GM23338 (cell line): ENCODE results near the gene C1QTNF2. TPM values are rescaled to one million over a fixed set of nuclear protein-coding genes. Genes with fewer than 3 reads are reported as not detected.

Source experiments
- ATAC-seq: fragments of 200-7000 bp; cut with Tn5 transposase; 3 replicates; pipeline ENCODE4 v1.9.1; 2020
- DNase-seq: peaks from one replicate; pipeline ENCODE4 v3.0.0-alpha.2; 2015; ENCODE audit warnings: low spot score
- H2AFZ ChIP-seq: fragments of 200-600 bp; sonication (generic); 2 replicates; pipeline ENCODE4 v1.8.0; 2016; ENCODE audit warnings: antibody characterized with exemption, mild to moderate bottlenecking, moderate library complexity
- H3F3A ChIP-seq: fragments of 200-600 bp; sonication (generic); replicated peaks from 2 replicates; pipeline ENCODE4 v1.8.0; 2017; ENCODE audit warnings: antibody characterized with exemption, mixed run types, low read depth
- H3K27ac ChIP-seq: fragments of 200-600 bp; sonication (generic); 2 replicates; pipeline ENCODE4 v1.6.1; 2016; ENCODE audit warnings: low read depth
- H3K27me3 ChIP-seq: fragments of 200-600 bp; sonication (generic); 2 replicates; pipeline ENCODE4 v1.8.0; 2016; ENCODE audit warnings: mild to moderate bottlenecking, mixed run types, moderate library complexity; ENCODE audit not compliant: insufficient read depth
- H3K36me3 ChIP-seq: fragments of 200-600 bp; sonication (generic); 2 replicates; pipeline ENCODE4 v1.8.0; 2016; ENCODE audit warnings: mild to moderate bottlenecking; ENCODE audit not compliant: insufficient read depth
- H3K4me1 ChIP-seq: fragments of 200-600 bp; sonication (generic); 2 replicates; pipeline ENCODE4 v1.8.0; 2016; ENCODE audit warnings: mild to moderate bottlenecking, moderate library complexity; ENCODE audit not compliant: insufficient read depth
- H3K4me2 ChIP-seq: fragments of 200-600 bp; sonication (generic); 2 replicates; pipeline ENCODE4 v1.7.1; 2017; ENCODE audit warnings: mixed run types
- H3K4me3 ChIP-seq: fragments of 200-600 bp; sonication (generic); 2 replicates; pipeline ENCODE4 v1.6.1; 2016; ENCODE audit warnings: mixed run types
- H3K79me2 ChIP-seq: fragments of 200-600 bp; sonication (generic); replicated peaks from 2 replicates; pipeline ENCODE4 v1.8.0; 2017; ENCODE audit warnings: mild to moderate bottlenecking; ENCODE audit not compliant: insufficient read depth
- H3K9me2 ChIP-seq: fragments of 200-600 bp; sonication (generic); 2 replicates; pipeline ENCODE4 v1.8.0; 2017; ENCODE audit not compliant: insufficient read depth
- H4K20me1 ChIP-seq: fragments of 200-600 bp; sonication (generic); replicated peaks from 2 replicates; pipeline ENCODE4 v1.8.0; 2017; ENCODE audit warnings: mild to moderate bottlenecking; ENCODE audit not compliant: insufficient read depth
- H3K27ac Mint-ChIP-seq: 2 replicates; pipeline ENCODE4 v1.8.0; 2020; ENCODE audit warnings: inconsistent platforms, mild to moderate bottlenecking, moderate library complexity, mixed read lengths
- H3K27me3 Mint-ChIP-seq: 3 replicates; pipeline ENCODE4 v1.8.0; 2022; ENCODE audit warnings: low read depth, mild to moderate bottlenecking, moderate library complexity, mixed read lengths, inconsistent platforms; ENCODE audit not compliant: insufficient read depth, poor library complexity
- H3K36me3 Mint-ChIP-seq: 3 replicates; pipeline ENCODE4 v1.8.0; 2021; ENCODE audit warnings: low read depth, mild to moderate bottlenecking, inconsistent platforms, moderate library complexity, mixed read lengths
- H3K4me1 Mint-ChIP-seq: 3 replicates; pipeline ENCODE4 v1.8.0; 2020; ENCODE audit warnings: mild to moderate bottlenecking, inconsistent platforms, mixed read lengths
- H3K4me3 Mint-ChIP-seq: 3 replicates; pipeline ENCODE4 v1.8.0; 2021; ENCODE audit warnings: moderate library complexity, mild to moderate bottlenecking, inconsistent platforms, mixed read lengths
- H3K9me3 Mint-ChIP-seq: 3 replicates; pipeline ENCODE4 v1.8.0; 2020; ENCODE audit warnings: moderate library complexity, mild to moderate bottlenecking, inconsistent platforms, mixed read lengths
- CREB1 ChIP-seq: fragments of 250-450 bp; sonication (Bioruptor Pico); IDR thresholded peaks from 2 replicates; pipeline ENCODE4 v1.5.0; 2020; ENCODE audit warnings: low read depth, mild to moderate bottlenecking, moderate library complexity
- ETS1 ChIP-seq: IDR thresholded peaks from 2 replicates; pipeline ENCODE4 v1.6.1; 2016; ENCODE audit warnings: antibody characterized with exemption
- EZH2 ChIP-seq: fragments of 200-600 bp; sonication (generic); IDR thresholded peaks from one replicate; pipeline ENCODE4 v1.8.0; 2017; ENCODE audit warnings: antibody characterized with exemption, mild to moderate bottlenecking, low read depth; ENCODE audit not compliant: unreplicated experiment
- EZH2phosphoT487 ChIP-seq: fragments of 200-600 bp; sonication (generic); IDR thresholded peaks from one replicate; pipeline ENCODE4 v1.8.1; 2018; ENCODE audit warnings: antibody characterized with exemption; ENCODE audit not compliant: unreplicated experiment
- JUNB ChIP-seq: IDR thresholded peaks from one replicate; pipeline ENCODE4 v1.6.1; 2016; ENCODE audit warnings: antibody characterized with exemption; ENCODE audit not compliant: unreplicated experiment
- NANOG ChIP-seq: IDR thresholded peaks from 2 replicates; pipeline ENCODE4 v1.6.1; 2016; ENCODE audit warnings: antibody characterized with exemption, borderline replicate concordance
- POLR2AphosphoS5 ChIP-seq: IDR thresholded peaks from 2 replicates; pipeline ENCODE4 v1.6.1; 2016; ENCODE audit warnings: antibody characterized with exemption, low read depth
- REST ChIP-seq: IDR thresholded peaks from one replicate; pipeline ENCODE4 v1.6.1; 2018; ENCODE audit warnings: antibody characterized with exemption; ENCODE audit not compliant: unreplicated experiment
- STAT1 ChIP-seq: IDR thresholded peaks from one replicate; pipeline ENCODE4 v1.6.1; 2016; ENCODE audit warnings: antibody characterized with exemption; ENCODE audit not compliant: unreplicated experiment
- ZNF114 ChIP-seq: fragments of 250-450 bp; sonication (Bioruptor Pico); IDR thresholded peaks from 2 replicates; pipeline ENCODE4 v1.5.0; 2020; ENCODE audit warnings: mild to moderate bottlenecking, moderate library complexity
- ZNF331 ChIP-seq: fragments of 250-450 bp; sonication (Bioruptor Pico); IDR thresholded peaks from 2 replicates; pipeline ENCODE4 v1.5.0; 2020; ENCODE audit warnings: low read depth, mild to moderate bottlenecking, moderate library complexity
- ZNF462 ChIP-seq: fragments of 250-450 bp; sonication (Bioruptor Pico); IDR thresholded peaks from 2 replicates; pipeline ENCODE4 v1.5.0; 2020; ENCODE audit warnings: mild to moderate bottlenecking, moderate library complexity
- polyA plus RNA-seq: library from polyadenylated mRNA; unstranded; fragments of >200 nt; fragmentation: Nextera tagmentation; extraction: Ambion mirVana; gene quantifications from 2 replicates; pipeline ENCODE4 v1.2.1, GENCODE V29; 2016
- total RNA-seq: library from RNA; depleted of rRNA; stranded (reverse); fragments of >200 nt; shearing (Covaris generic); gene quantifications from 2 replicates; pipeline ENCODE4 v1.2.3, GENCODE V29; 2014
- TF ChIP-seq, protein P1 (sequence below), 2 experiments: fragments of 200-600 bp in 1 of 2; sonication (generic) in 1 of 2; conservative IDR thresholded peaks; 2 replicates each; pipeline versions ENCODE4 v1.5.1 to v1.6.1; 2016 to 2017; ENCODE audit warnings: antibody characterized with exemption in 2 of 2, low read depth in 2 of 2, mild to moderate bottlenecking in 2 of 2, moderate library complexity in 1 of 2

The C1QTNF2 gene
- total and polyA plus RNA-seq, 2 experiments from 2014 or later, result 0.56 to 0.92 TPM

GRCh38 chr5:160317434-160317833 is 53.0 kb downstream of the C1QTNF2 start:
- H4K20me1 ChIP-seq, result no peaks in the 10 kb centered on the region
- Mint-ChIP-seq H3K36me3 (no peaks in the 10 kb centered on the region; the same call in 2 of the 3 replicates), H3K4me1 (peaks cover 45% of the 10 kb centered on the region), H3K4me3 (no peak overlapping the region), H3K27ac (no peak overlapping the region), H3K9me3 (no peaks in the 10 kb centered on the region; the same call in 2 of the 3 replicates), H3K27me3 (peaks cover 4% of the 10 kb centered on the region)
- no peaks in the 10 kb centered on the region for H3F3A ChIP-seq
- H3K27me3 ChIP-seq, result no peaks in the 10 kb centered on the region
- H3K36me3 ChIP-seq, result no peaks in the 10 kb centered on the region
- H3K9me2 ChIP-seq, result no peaks in the 10 kb centered on the region
- H2AFZ ChIP-seq, result peak overlapping the region; percentile 6
- H3K4me1 ChIP-seq, result peaks cover 32% of the 10 kb centered on the region
- H3K79me2 ChIP-seq, result no peaks in the 10 kb centered on the region
- DNase-seq (no peak), ATAC-seq (no peak)
- H3K4me2 ChIP-seq, result no peak overlapping the region
- TF ChIP-seq EZH2phosphoT487, result no peak
- TF ChIP-seq, protein P1, sequence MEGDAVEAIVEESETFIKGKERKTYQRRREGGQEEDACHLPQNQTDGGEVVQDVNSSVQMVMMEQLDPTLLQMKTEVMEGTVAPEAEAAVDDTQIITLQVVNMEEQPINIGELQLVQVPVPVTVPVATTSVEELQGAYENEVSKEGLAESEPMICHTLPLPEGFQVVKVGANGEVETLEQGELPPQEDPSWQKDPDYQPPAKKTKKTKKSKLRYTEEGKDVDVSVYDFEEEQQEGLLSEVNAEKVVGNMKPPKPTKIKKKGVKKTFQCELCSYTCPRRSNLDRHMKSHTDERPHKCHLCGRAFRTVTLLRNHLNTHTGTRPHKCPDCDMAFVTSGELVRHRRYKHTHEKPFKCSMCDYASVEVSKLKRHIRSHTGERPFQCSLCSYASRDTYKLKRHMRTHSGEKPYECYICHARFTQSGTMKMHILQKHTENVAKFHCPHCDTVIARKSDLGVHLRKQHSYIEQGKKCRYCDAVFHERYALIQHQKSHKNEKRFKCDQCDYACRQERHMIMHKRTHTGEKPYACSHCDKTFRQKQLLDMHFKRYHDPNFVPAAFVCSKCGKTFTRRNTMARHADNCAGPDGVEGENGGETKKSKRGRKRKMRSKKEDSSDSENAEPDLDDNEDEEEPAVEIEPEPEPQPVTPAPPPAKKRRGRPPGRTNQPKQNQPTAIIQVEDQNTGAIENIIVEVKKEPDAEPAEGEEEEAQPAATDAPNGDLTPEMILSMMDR (conservative IDR thresholded peaks at IDR 0.05; ENCODE audit: low read depth in 2 of 2), result no peak
- no peak for TF ChIP-seq STAT1
- TF ChIP-seq ETS1, result no peak
- TF ChIP-seq JUNB, result no peak
- TF ChIP-seq CREB1 (CRISPR knock-in tag), result no peak
- TF ChIP-seq NANOG, result no peak
- TF ChIP-seq ZNF114, result no peak
- TF ChIP-seq ZNF462, result no peak
- TF ChIP-seq ZNF331 (CRISPR knock-in tag), result no peak
- TF ChIP-seq REST, result no peak
- no peak for TF ChIP-seq POLR2AphosphoS5
- TF ChIP-seq EZH2, result no peak
- no peak overlapping the region for H3K27ac ChIP-seq
- H3K4me3 ChIP-seq, result no peak overlapping the region
